ENCODE results near the gene NDNF. TPM values are rescaled to one million over a fixed set of nuclear protein-coding genes. Genes with fewer than 3 reads are reported as not detected.

NDNF gene
- total and polyA plus RNA-seq, 3 experiments from 2014 or later = 0.13 to 0.18 TPM; not detected in 1

GRCh38 chr4:121069430-121069829 lies 2.9 kb downstream of the NDNF start:
- Histone ChIP-seq H3K36me3 (ENCODE audit: insufficient read depth, low read length) (no peaks in the 10 kb centered on the region), H3K27me3 (ENCODE audit: insufficient read depth, low read length, poor library complexity, severe bottlenecking) (peaks cover 21% of the 10 kb centered on the region), H3K4me3 (ENCODE audit: low read length) (no peak overlapping the region), H3K9me3 (ENCODE audit: low read length) (no peaks in the 10 kb centered on the region), H3K4me1 (ENCODE audit: insufficient read depth, low read length) (peaks cover 11% of the 10 kb centered on the region), H3K27ac (ENCODE audit: low read depth, low read length) (no peak overlapping the region)
- H3K9me3 Mint-ChIP-seq = no peaks in the 10 kb centered on the region
- H3K36me3 Mint-ChIP-seq = no peaks in the 10 kb centered on the region
- H3K4me3 Mint-ChIP-seq = peak overlapping the region in 2 of 7 donors; percentile 29 to 87
- H3K27me3 Mint-ChIP-seq = peaks cover 49 to 69% of the 10 kb centered on the region in 2 donors
- DNase-seq = no peak
- CTCF ChIA-PET = no interaction called here
- peaks cover 22 to 32% (median 23%) of the 10 kb centered on the region in 3 donors for H3K4me1 Mint-ChIP-seq
- POLR2A ChIA-PET = no interaction called here
- no peak overlapping the region for H3K27ac Mint-ChIP-seq

- H3K36me3 Mint-ChIP-seq = peaks cover 0 to 1% (median 0%) of the 10 kb centered on the region in 3 donors
- no peak overlapping the region for H3K4me3 Mint-ChIP-seq
- ChIA-PET POLR2A (no interaction called here), CTCF (no interaction called here)
- no peaks in the 10 kb centered on the region for H3K4me1 ChIP-seq (ENCODE audit: insufficient read depth, low read length)
- peaks cover 3% of the 10 kb centered on the region for H3K27me3 ChIP-seq (ENCODE audit: insufficient read depth, low read length, poor library complexity, severe bottlenecking)
- H3K27ac ChIP-seq (ENCODE audit: low read depth, low read length) = no peak overlapping the region
- H3K4me3 ChIP-seq (ENCODE audit: low read length) = no peak overlapping the region
- no peaks in the 10 kb centered on the region for H3K36me3 ChIP-seq (ENCODE audit: insufficient read depth, low read length)
- peaks cover 0 to 3% (median 0%) of the 10 kb centered on the region in 3 donors for H3K4me1 Mint-ChIP-seq
- DNase-seq = no peak
- H3K9me3 ChIP-seq (ENCODE audit: low read length) = no peaks in the 10 kb centered on the region
- no peak overlapping the region for H3K27ac Mint-ChIP-seq
- H3K9me3 Mint-ChIP-seq = no peaks in the 10 kb centered on the region
- peaks cover 17 to 42% of the 10 kb centered on the region in 2 donors for H3K27me3 Mint-ChIP-seq
Observed at GRCh38 chr4:121064482-121064881, 7.9 kb downstream of the NDNF start.

- no peak overlapping the region for H3K27ac ChIP-seq (ENCODE audit: low read depth, low read length)
- no peaks in the 10 kb centered on the region for H3K4me1 ChIP-seq (ENCODE audit: insufficient read depth, low read length)
- Mint-ChIP-seq H3K27me3 (peaks cover 13 to 44% of the 10 kb centered on the region in 2 donors), H3K4me3 (no peak overlapping the region), H3K27ac (no peak overlapping the region), H3K36me3 (peaks cover 0 to 1% (median 0%) of the 10 kb centered on the region in 3 donors), H3K9me3 (no peaks in the 10 kb centered on the region), H3K4me1 (peaks cover 0 to 3% (median 0%) of the 10 kb centered on the region in 3 donors)
- H3K9me3 ChIP-seq (ENCODE audit: low read length) = no peaks in the 10 kb centered on the region
- H3K36me3 ChIP-seq (ENCODE audit: insufficient read depth, low read length) = no peaks in the 10 kb centered on the region
- H3K4me3 ChIP-seq (ENCODE audit: low read length) = no peak overlapping the region
- no peak for DNase-seq
- POLR2A ChIA-PET = no interaction called here
- H3K27me3 ChIP-seq (ENCODE audit: insufficient read depth, low read length, poor library complexity, severe bottlenecking) = no peaks in the 10 kb centered on the region
- CTCF ChIA-PET = no interaction called here
Observed at GRCh38 chr4:121062521-121062920, 9.8 kb downstream of the NDNF start.

- peaks cover 0 to 1% (median 0%) of the 10 kb centered on the region in 3 donors for H3K36me3 Mint-ChIP-seq
- H3K9me3 ChIP-seq (ENCODE audit: low read length) = no peaks in the 10 kb centered on the region
- H3K36me3 ChIP-seq (ENCODE audit: insufficient read depth, low read length) = no peaks in the 10 kb centered on the region
- no peaks in the 10 kb centered on the region for H3K27me3 ChIP-seq (ENCODE audit: insufficient read depth, low read length, poor library complexity, severe bottlenecking)
- H3K9me3 Mint-ChIP-seq = no peaks in the 10 kb centered on the region
- H3K27me3 Mint-ChIP-seq = peaks cover 19 to 50% of the 10 kb centered on the region in 2 donors
- H3K27ac Mint-ChIP-seq = no peak overlapping the region
- no peak overlapping the region for H3K27ac ChIP-seq (ENCODE audit: low read depth, low read length)
- DNase-seq = no peak
- H3K4me1 ChIP-seq (ENCODE audit: insufficient read depth, low read length) = no peaks in the 10 kb centered on the region
- H3K4me3 ChIP-seq (ENCODE audit: low read length) = no peak overlapping the region
- ChIA-PET CTCF (interaction anchor here (1.7 kb wide), 1 partner anchor 10 kb away, joined by 3 read pairs; no protein-coding TSS in a partner anchor), POLR2A (no interaction called here)
- peaks cover 0 to 3% (median 0%) of the 10 kb centered on the region in 3 donors for H3K4me1 Mint-ChIP-seq
- H3K4me3 Mint-ChIP-seq = no peak overlapping the region
Observed at GRCh38 chr4:121061861-121062260, 10.5 kb downstream of the NDNF start.

- Mint-ChIP-seq H3K27ac (no peak overlapping the region), H3K36me3 (peaks cover 0 to 1% (median 0%) of the 10 kb centered on the region in 3 donors), H3K4me3 (no peak overlapping the region), H3K4me1 (peaks cover 0 to 3% (median 0%) of the 10 kb centered on the region in 3 donors), H3K9me3 (no peaks in the 10 kb centered on the region), H3K27me3 (peaks cover 19 to 51% of the 10 kb centered on the region in 2 donors)
- Histone ChIP-seq H3K9me3 (ENCODE audit: low read length) (no peaks in the 10 kb centered on the region), H3K4me1 (ENCODE audit: insufficient read depth, low read length) (no peaks in the 10 kb centered on the region), H3K4me3 (ENCODE audit: low read length) (no peak overlapping the region), H3K36me3 (ENCODE audit: insufficient read depth, low read length) (no peaks in the 10 kb centered on the region), H3K27me3 (ENCODE audit: insufficient read depth, low read length, poor library complexity, severe bottlenecking) (no peaks in the 10 kb centered on the region), H3K27ac (ENCODE audit: low read depth, low read length) (no peak overlapping the region)
- POLR2A ChIA-PET = no interaction called here
- CTCF ChIA-PET = interaction anchor here (1.7 kb wide), 1 partner anchor 9 kb away, joined by 3 read pairs; no protein-coding TSS in a partner anchor
- DNase-seq = no peak
Observed at GRCh38 chr4:121061215-121061614, 11.1 kb downstream of the NDNF start.

GRCh38 chr4:121057466-121057922 lies 14.8 kb downstream of the NDNF start:
- no peak overlapping the region for H3K4me3 ChIP-seq (ENCODE audit: low read length)
- H3K36me3 Mint-ChIP-seq = peaks cover 0 to 1% (median 0%) of the 10 kb centered on the region in 3 donors
- no peak for DNase-seq
- POLR2A ChIA-PET = no interaction called here
- H3K9me3 ChIP-seq (ENCODE audit: low read length) = no peaks in the 10 kb centered on the region
- CTCF ChIA-PET = no interaction called here
- no peak overlapping the region for H3K4me3 Mint-ChIP-seq
- H3K27ac Mint-ChIP-seq = no peak overlapping the region
- H3K27me3 Mint-ChIP-seq = peaks cover 19 to 48% of the 10 kb centered on the region in 2 donors
- no peaks in the 10 kb centered on the region for H3K27me3 ChIP-seq (ENCODE audit: insufficient read depth, low read length, poor library complexity, severe bottlenecking)
- H3K4me1 Mint-ChIP-seq = peaks cover 6 to 8% (median 6%) of the 10 kb centered on the region in 3 donors
- H3K4me1 ChIP-seq (ENCODE audit: insufficient read depth, low read length) = no peaks in the 10 kb centered on the region
- no peaks in the 10 kb centered on the region for H3K9me3 Mint-ChIP-seq
- no peaks in the 10 kb centered on the region for H3K36me3 ChIP-seq (ENCODE audit: insufficient read depth, low read length)
- H3K27ac ChIP-seq (ENCODE audit: low read depth, low read length) = no peak overlapping the region

GRCh38 chr4:121056066-121056465 lies 16.3 kb downstream of the NDNF start:
- CTCF ChIA-PET = no interaction called here
- Histone ChIP-seq H3K4me1 (ENCODE audit: insufficient read depth, low read length) (no peaks in the 10 kb centered on the region), H3K9me3 (ENCODE audit: low read length) (no peaks in the 10 kb centered on the region), H3K4me3 (ENCODE audit: low read length) (no peak overlapping the region), H3K36me3 (ENCODE audit: insufficient read depth, low read length) (no peaks in the 10 kb centered on the region), H3K27me3 (ENCODE audit: insufficient read depth, low read length, poor library complexity, severe bottlenecking) (no peaks in the 10 kb centered on the region), H3K27ac (ENCODE audit: low read depth, low read length) (no peak overlapping the region)
- Mint-ChIP-seq H3K4me1 (peaks cover 6 to 8% (median 6%) of the 10 kb centered on the region in 3 donors), H3K9me3 (no peaks in the 10 kb centered on the region), H3K4me3 (no peak overlapping the region), H3K27ac (no peak overlapping the region), H3K27me3 (peaks cover 19 to 42% of the 10 kb centered on the region in 2 donors), H3K36me3 (no peaks in the 10 kb centered on the region)
- no peak for DNase-seq
- POLR2A ChIA-PET = no interaction called here

GRCh38 chr4:121054373-121054772 lies 18.0 kb downstream of the NDNF start:
- H3K4me1 Mint-ChIP-seq = peaks cover 6 to 8% (median 6%) of the 10 kb centered on the region in 3 donors
- CTCF ChIA-PET = no interaction called here

More at GRCh38 chr4:121054373-121054772, 18.0 kb downstream of the NDNF start:
- Histone ChIP-seq H3K9me3 (ENCODE audit: low read length) (no peaks in the 10 kb centered on the region), H3K27ac (ENCODE audit: low read depth, low read length) (no peak overlapping the region), H3K36me3 (ENCODE audit: insufficient read depth, low read length) (no peaks in the 10 kb centered on the region), H3K4me1 (ENCODE audit: insufficient read depth, low read length) (no peaks in the 10 kb centered on the region), H3K4me3 (ENCODE audit: low read length) (no peak overlapping the region), H3K27me3 (ENCODE audit: insufficient read depth, low read length, poor library complexity, severe bottlenecking) (no peaks in the 10 kb centered on the region)
- H3K27me3 Mint-ChIP-seq = peaks cover 12 to 37% of the 10 kb centered on the region in 2 donors
- no peaks in the 10 kb centered on the region for H3K9me3 Mint-ChIP-seq
- no peaks in the 10 kb centered on the region for H3K36me3 Mint-ChIP-seq
- POLR2A ChIA-PET = interaction anchor here (0.6 kb wide), 1 partner anchor 337 kb away, joined by 3 read pairs; no protein-coding TSS in a partner anchor
- H3K27ac Mint-ChIP-seq = no peak overlapping the region
- H3K4me3 Mint-ChIP-seq = no peak overlapping the region
- DNase-seq = no peak

Measured in CD8-positive, alpha-beta memory T cell (primary cell).